Endothelial cell of umbilical vein (primary cell): ENCODE results near the gene C13orf46. TPM values are rescaled to one million over a fixed set of nuclear protein-coding genes. Genes with fewer than 3 reads are reported as not detected.

Experiments used
- BruUV-seq: library from RNA; stranded (reverse); fragments of 400-500 nt; replicated peaks from 2 replicates; lab custom pipeline; 2021; lab: Mats Ljungman, UMichigan
- CTCF ChIA-PET: fragments of 300-600, 350-600 bp; sonication (Branson Sonifier 250); formaldehyde crosslinking; loops from one replicate; lab custom pipeline; 2021; ENCODE audit warnings: antibody characterized with exemption, inconsistent platforms; lab: Charles Lee
- POLR2A ChIA-PET: fragments of 300-600, 350-600 bp; sonication (Branson Sonifier 250); formaldehyde crosslinking; loops from one replicate; lab custom pipeline; 2021; ENCODE audit warnings: antibody characterized with exemption, inconsistent platforms; lab: Charles Lee
- DNase-seq: peaks from one replicate; pipeline ENCODE4 v3.0.0-alpha.2; 2011; ENCODE audit warnings: low read depth, low spot score
- FAIRE-seq: peaks from 2 replicates; lab custom pipeline; 2011; peaks lifted over from hg19 to GRCh38; lab: Jason Lieb, UNC
- H2AFZ ChIP-seq: 2 replicates; pipeline ENCODE4 v1.6.0; 2012; ENCODE audit warnings: low read depth, low read length, control low read depth, inconsistent platforms
- H3K27ac ChIP-seq: 2 replicates; pipeline ENCODE4 v1.5.1; 2011; ENCODE audit warnings: low read depth, mild to moderate bottlenecking, control low read depth, low read length, moderate library complexity; ENCODE audit not compliant: insufficient read depth
- H3K27me3 ChIP-seq, 2 experiments: 2 replicates each; pipeline versions ENCODE4 v1.6.0 to v1.6.1; 2011; ENCODE audit warnings: low read length in 2 of 2, mixed read lengths in 1 of 2; ENCODE audit not compliant: control insufficient read depth in 2 of 2, insufficient read depth in 2 of 2
- H3K36me3 ChIP-seq, 2 experiments: 2 replicates in 1 of 2; 3 replicates in 1 of 2; pipeline ENCODE4 v1.5.1; 2011; ENCODE audit warnings: low read length in 2 of 2, mild to moderate bottlenecking in 1 of 2, moderate library complexity in 1 of 2; ENCODE audit not compliant: control insufficient read depth in 2 of 2, insufficient read depth in 2 of 2; ENCODE audit errors: extremely low read depth in 1 of 2
- H3K4me1 ChIP-seq: 3 replicates; pipeline ENCODE4 v1.5.1; 2011; ENCODE audit warnings: mild to moderate bottlenecking, low read length; ENCODE audit not compliant: control insufficient read depth, insufficient read depth; ENCODE audit errors: extremely low read depth
- H3K4me2 ChIP-seq: 2 replicates; pipeline ENCODE4 v1.6.1; 2011; ENCODE audit warnings: low read length, control low read depth, mixed read lengths; ENCODE audit not compliant: insufficient read depth
- H3K4me3 ChIP-seq, 3 experiments: fragments of 200-600 bp in 1 of 3; sonication (generic), shearing (Covaris generic) in 1 of 3; replicated peaks in 1 of 3; 2 replicates each; pipeline ENCODE4 v1.5.1; 2011 to 2016; ENCODE audit warnings: control low read depth in 3 of 3, low read length in 3 of 3, mild to moderate bottlenecking in 2 of 3, inconsistent platforms in 1 of 3, low read depth in 1 of 3, moderate library complexity in 1 of 3; ENCODE audit not compliant: insufficient read depth in 1 of 3
- H3K79me2 ChIP-seq: 2 replicates; pipeline ENCODE4 v1.6.0; 2012; ENCODE audit warnings: low read length, inconsistent platforms; ENCODE audit not compliant: control insufficient read depth, insufficient read depth
- H3K9ac ChIP-seq: replicated peaks from 2 replicates; pipeline ENCODE3; 2011; ENCODE audit warnings: low read length, control low read depth; ENCODE audit not compliant: insufficient read depth; ENCODE audit errors: extremely low read depth
- H3K9me1 ChIP-seq: replicated peaks from 3 replicates; pipeline ENCODE4 v1.6.0; 2011; ENCODE audit warnings: mild to moderate bottlenecking, low read length; ENCODE audit not compliant: control insufficient read depth, insufficient read depth; ENCODE audit errors: extremely low read depth
- H3K9me3 ChIP-seq: replicated peaks from 2 replicates; pipeline ENCODE4 v1.5.1; 2012; ENCODE audit warnings: low read length, inconsistent platforms; ENCODE audit not compliant: control insufficient read depth, insufficient read depth
- H4K20me1 ChIP-seq: replicated peaks from 2 replicates; pipeline ENCODE3; 2011; ENCODE audit warnings: mild to moderate bottlenecking, low read length; ENCODE audit not compliant: control insufficient read depth, insufficient read depth; ENCODE audit errors: extremely low read depth
- CTCF ChIP-seq, 2 donors: IDR thresholded peaks; 1 replicate in 1 of 2; 2 replicates in 1 of 2; pipeline ENCODE4 v1.5.1; 2011; ENCODE audit warnings: low read length in 2 of 2, mild to moderate bottlenecking in 2 of 2, moderate library complexity in 2 of 2, control low read depth in 1 of 2, inconsistent platforms in 1 of 2, low read depth in 1 of 2; ENCODE audit not compliant: insufficient read depth in 1 of 2; ENCODE audit errors: extremely low read depth in 1 of 2
- EZH2 ChIP-seq: IDR thresholded peaks from 2 replicates; pipeline ENCODE4 v1.6.1; 2012; ENCODE audit warnings: borderline replicate concordance, low read depth, mild to moderate bottlenecking, moderate library complexity, low read length, inconsistent platforms; ENCODE audit not compliant: severe bottlenecking
- FOS ChIP-seq: IDR thresholded peaks from 2 replicates; pipeline ENCODE4 v1.6.1; 2011; ENCODE audit warnings: mild to moderate bottlenecking, low read length, moderate library complexity, borderline replicate concordance; ENCODE audit not compliant: insufficient read depth
- GATA2 ChIP-seq: IDR thresholded peaks from 2 replicates; pipeline ENCODE4 v1.7.0; 2011; ENCODE audit warnings: low read depth, mild to moderate bottlenecking, moderate library complexity, mixed read lengths, low read length; ENCODE audit not compliant: insufficient read length, insufficient read depth
- JUN ChIP-seq: IDR thresholded peaks from 2 replicates; pipeline ENCODE4 v1.6.1; 2011; ENCODE audit warnings: borderline replicate concordance, low read depth; ENCODE audit not compliant: insufficient read length, insufficient read depth
- MAX ChIP-seq: IDR thresholded peaks from 2 replicates; pipeline ENCODE4 v1.6.1; 2011; ENCODE audit not compliant: insufficient read depth, insufficient read length
- MYC ChIP-seq: IDR thresholded peaks from one replicate; pipeline ENCODE4 v1.6.1; 2011; ENCODE audit warnings: mild to moderate bottlenecking, low read depth, low read length
- POLR2A ChIP-seq: IDR thresholded peaks from 2 replicates; pipeline ENCODE4 v1.6.1; 2012; ENCODE audit warnings: low read depth, mild to moderate bottlenecking, control low read depth, low read length
- POLR2AphosphoS5 ChIP-seq: IDR thresholded peaks from 2 replicates; pipeline ENCODE4 v1.6.1; 2012; ENCODE audit warnings: low read depth, mild to moderate bottlenecking, control low read depth, low read length, moderate library complexity; ENCODE audit not compliant: insufficient read depth
- dilution Hi-C: fragments of 300-500 bp; cut with MboI; formaldehyde crosslinking; loops from one replicate; pipeline ENCODE4 v1.15.0; 2019; ENCODE audit warnings: low sequenced_read_pairs; ENCODE audit not compliant: extremely low pct_ligation_motif_present
- intact Hi-C: fragments of 100-400 bp; cut with micrococcal nuclease; formaldehyde crosslinking; loops from one replicate; pipeline ENCODE4 v1.10.0; 2022
- polyA plus RNA-seq, 4 experiments: library from polyadenylated mRNA; depleted of rRNA in 3 of 4; stranded (reverse) in 3 of 4; unstranded in 1 of 4; fragments of >200 nt; gene quantifications; 2 replicates each; pipeline versions ENCODE4 v1.2.1 to v1.2.3, GENCODE V29; 2011 to 2012; ENCODE audit warnings: missing spikeins in 1 of 4
- total RNA-seq: library from RNA; stranded (reverse); gene quantifications from 2 replicates; pipeline ENCODE4 v1.2.3, GENCODE V29; 2021

C13orf46 gene
- total and polyA plus RNA-seq, 2 donors (not counting 3 experiments of a cell fraction or from before 2014, with no cell fraction given) = 1.3 to 1.7 TPM

- Histone ChIP-seq H3K9ac (no peak overlapping the region), H3K79me2 (peaks cover 5% of the 10 kb centered on the region), H2AFZ (no peak overlapping the region), H3K9me3 (no peaks in the 10 kb centered on the region), H3K36me3 (peaks cover 3 to 30% of the 10 kb centered on the region in 2 experiments), H3K4me3 (no peak overlapping the region), H3K9me1 (no peaks in the 10 kb centered on the region), H3K4me2 (no peak overlapping the region), H4K20me1 (no peaks in the 10 kb centered on the region), H3K4me1 (peaks cover 18% of the 10 kb centered on the region), H3K27me3 (no peaks in the 10 kb centered on the region), H3K27ac (no peak overlapping the region)
- BruUV-seq = no TSS peak
- ChIA-PET CTCF (no interaction called here), POLR2A (no interaction called here)
- DNase-seq (no peak), FAIRE-seq (no peak)
- TF ChIP-seq POLR2A (no peak), MAX (no peak), POLR2AphosphoS5 (no peak), FOS (no peak), JUN (no peak), GATA2 (no peak), CTCF (IDR thresholded peaks at IDR 0.05; ENCODE audit: extremely low read depth in 1 of 2, insufficient read depth in 1 of 2, low read depth in 1 of 2, low read length in 2 of 2) (no peak), MYC (no peak), EZH2 (no peak)
- intact Hi-C loops (no loop called here), dilution Hi-C loops (no loop called here)
These were observed 29.0 kb upstream of the C13orf46 start for GRCh38 chr13:114002771-114003321.
